Activated CD4-positive, alpha-beta T cell treated with anti-CD3 and anti-CD28 coated beads, Interleukin-2, amount 50 U/mL, for 16 hours (primary cell): ENCODE results near the gene HEXD.

Source experiments
- DNase-seq: peaks from one replicate; pipeline ENCODE4 v3.0.0-alpha.2; 2020

Gene HEXD

GRCh38 chr17:82461827-82462524, 43.8 kb downstream of the HEXD start:
- DNase-seq: no peak

- no peak for DNase-seq
These were observed 45.2 kb downstream of the HEXD start for GRCh38 chr17:82463391-82463790.

- no peak for DNase-seq
These were observed 45.9 kb downstream of the HEXD start for GRCh38 chr17:82463925-82464566.

GRCh38 chr17:82464567-82464929, 46.4 kb downstream of the HEXD start:
- DNase-seq: no peak

GRCh38 chr17:82465023-82465603, 47.0 kb downstream of the HEXD start:
- no peak for DNase-seq

- no peak for DNase-seq
These were observed 50.5 kb downstream of the HEXD start for GRCh38 chr17:82468692-82469091.

GRCh38 chr17:82470065-82470464, 51.9 kb downstream of the HEXD start:
- no peak for DNase-seq

GRCh38 chr17:82474223-82475010, 56.3 kb downstream of the HEXD start:
- no peak for DNase-seq

- no peak for DNase-seq
These were observed 57.3 kb downstream of the HEXD start for GRCh38 chr17:82475458-82475857.

GRCh38 chr17:82477934-82478333, 59.8 kb downstream of the HEXD start:
- DNase-seq: no peak

- DNase-seq: no peak
These were observed 61.5 kb downstream of the HEXD start for GRCh38 chr17:82479602-82480001.

- no peak for DNase-seq
These were observed 62.2 kb downstream of the HEXD start for GRCh38 chr17:82480318-82480717.

GRCh38 chr17:82483204-82483660, 65.1 kb downstream of the HEXD start:
- no peak for DNase-seq

GRCh38 chr17:82483836-82484235, 65.7 kb downstream of the HEXD start:
- DNase-seq: no peak

GRCh38 chr17:82486231-82487094, 68.3 kb downstream of the HEXD start:
- DNase-seq: no peak

GRCh38 chr17:82487910-82488309, 69.8 kb downstream of the HEXD start:
- no peak for DNase-seq

GRCh38 chr17:82489117-82489516, 71.0 kb downstream of the HEXD start:
- DNase-seq: no peak

- DNase-seq: no peak
These were observed 71.8 kb downstream of the HEXD start for GRCh38 chr17:82489851-82490511.

- no peak for DNase-seq
These were observed 72.5 kb downstream of the HEXD start for GRCh38 chr17:82490512-82491195.

GRCh38 chr17:82491196-82491530, 73.0 kb downstream of the HEXD start:
- no peak for DNase-seq

GRCh38 chr17:82491533-82491932, 73.4 kb downstream of the HEXD start:
- DNase-seq: no peak
